Stimulated activated CD8-positive, alpha-beta memory T cell treated with anti-CD3 and anti-CD28 coated beads, Interleukin-7, amount 100 ng/mL, for 1 hour (primary cell): ENCODE measurements around the gene KRI1.
"Not testable (repeated sequence)": the region's sequence is repeated elsewhere in the genome, so short reads cannot be mapped to it uniquely, and the experiment has no call there.

ENCODE experiments used
- DNase-seq, 2 donors: peaks; one replicate each; pipeline ENCODE4 v3.0.0-alpha.2; 2020; ENCODE audit warnings: low read depth in 2 of 2

Gene KRI1

DNA sequence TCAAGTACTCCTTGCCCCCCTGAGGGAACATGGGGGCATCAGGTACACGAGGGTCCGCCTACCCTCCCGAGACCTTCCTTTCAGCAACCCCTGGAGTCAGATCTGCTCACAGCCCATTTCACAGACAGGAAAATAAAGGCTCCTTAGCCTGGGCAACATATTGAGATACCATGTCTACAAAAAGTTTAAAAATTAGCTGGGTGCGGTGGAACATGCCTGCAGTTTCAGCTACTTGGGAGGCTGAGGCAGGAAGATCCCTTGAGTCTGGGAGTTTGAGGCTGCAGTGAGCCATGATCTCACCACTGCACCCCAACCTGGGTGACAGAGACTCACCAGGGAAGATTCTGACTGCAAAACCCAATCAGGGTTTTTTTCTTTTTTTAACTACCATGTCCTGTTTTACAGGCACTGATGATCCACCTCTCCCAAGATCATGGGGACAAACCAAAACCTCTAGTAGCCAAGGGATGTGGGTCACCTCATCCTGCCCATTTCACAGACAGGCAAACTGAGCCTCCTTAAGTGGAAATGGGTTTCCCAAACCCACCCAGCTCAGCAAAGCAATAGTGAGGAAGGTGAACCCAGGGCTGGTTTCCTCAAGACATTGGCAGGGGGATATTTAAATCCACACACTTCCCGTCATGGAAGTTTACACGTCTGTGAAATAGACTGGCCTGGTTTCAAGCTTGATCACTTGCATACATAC is 9.4 kb upstream of the KRI1 start:
- DNase-seq: no peak

- DNase-seq: no peak
Measured at GRCh38 chr19:10574462-10574861, 8.7 kb upstream of the KRI1 start.

DNA sequence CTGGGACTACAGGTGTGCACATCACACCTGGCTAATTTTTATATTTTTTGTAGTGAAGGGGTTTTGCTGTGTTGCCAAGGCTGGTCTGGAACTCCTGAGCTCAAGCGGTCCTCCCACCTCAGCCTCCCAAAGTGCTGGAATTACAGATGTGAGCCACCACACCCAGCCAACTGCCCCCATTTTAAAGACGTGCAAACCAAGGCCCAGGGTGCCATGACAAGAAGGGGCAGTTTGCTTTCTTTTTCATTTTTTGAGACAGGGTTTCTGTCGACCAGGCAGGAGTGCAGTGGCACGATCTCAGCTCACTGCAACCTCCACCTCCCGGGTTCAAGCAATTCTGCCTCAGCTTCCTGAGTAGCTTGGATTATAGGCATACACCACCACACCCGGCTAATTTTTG is 8.0 kb upstream of the KRI1 start:
- DNase-seq: not testable (repeated sequence)

DNA sequence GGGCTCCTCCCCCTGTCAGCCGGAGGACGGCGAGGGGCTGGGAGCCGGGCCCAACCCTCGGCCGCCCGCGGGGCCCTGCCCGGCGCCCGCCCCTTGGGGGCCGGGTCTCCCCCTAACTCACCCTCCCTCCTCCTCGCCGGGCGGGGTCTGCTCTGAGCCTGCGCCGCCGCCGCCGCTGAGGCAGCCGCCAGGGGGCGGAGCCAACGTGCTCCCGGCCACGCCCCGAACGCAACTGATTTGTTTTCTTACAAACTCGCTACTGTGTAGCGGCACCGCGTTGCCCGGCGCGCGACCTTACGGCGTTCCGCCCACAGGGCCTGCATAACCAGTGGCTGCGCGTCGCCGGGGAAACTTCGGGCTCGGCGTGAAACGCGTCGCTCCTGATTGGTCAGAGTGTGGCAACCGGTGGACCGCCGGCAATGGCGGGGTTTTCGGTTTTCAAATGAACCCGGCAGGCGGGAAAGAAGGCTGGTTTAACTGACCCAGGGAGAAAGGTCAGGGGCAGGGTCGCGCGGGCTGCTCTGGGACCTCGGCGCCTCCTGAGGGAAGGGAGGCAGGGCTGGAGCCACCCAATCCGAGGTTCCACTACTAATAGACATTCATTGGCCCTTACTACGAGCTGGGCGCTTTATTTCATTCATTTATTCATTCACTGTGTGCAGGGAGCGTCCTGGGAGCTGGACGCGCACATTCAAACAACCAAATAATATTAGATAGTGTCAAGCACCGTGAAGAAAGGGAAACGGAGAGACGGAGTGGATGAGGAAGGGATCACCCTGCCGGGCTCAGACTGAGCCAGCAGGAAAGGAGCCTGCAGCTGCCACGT is 3.2 kb upstream of the KRI1 start, which contains the start of gene CDKN2D:
Gene CDKN2D, minus strand, starts transcription at position 154 of the 826 bp plus-strand sequence. CDS start 326 bp downstream, outside the sequence.
- DNase-seq: peak; percentile 99

DNA sequence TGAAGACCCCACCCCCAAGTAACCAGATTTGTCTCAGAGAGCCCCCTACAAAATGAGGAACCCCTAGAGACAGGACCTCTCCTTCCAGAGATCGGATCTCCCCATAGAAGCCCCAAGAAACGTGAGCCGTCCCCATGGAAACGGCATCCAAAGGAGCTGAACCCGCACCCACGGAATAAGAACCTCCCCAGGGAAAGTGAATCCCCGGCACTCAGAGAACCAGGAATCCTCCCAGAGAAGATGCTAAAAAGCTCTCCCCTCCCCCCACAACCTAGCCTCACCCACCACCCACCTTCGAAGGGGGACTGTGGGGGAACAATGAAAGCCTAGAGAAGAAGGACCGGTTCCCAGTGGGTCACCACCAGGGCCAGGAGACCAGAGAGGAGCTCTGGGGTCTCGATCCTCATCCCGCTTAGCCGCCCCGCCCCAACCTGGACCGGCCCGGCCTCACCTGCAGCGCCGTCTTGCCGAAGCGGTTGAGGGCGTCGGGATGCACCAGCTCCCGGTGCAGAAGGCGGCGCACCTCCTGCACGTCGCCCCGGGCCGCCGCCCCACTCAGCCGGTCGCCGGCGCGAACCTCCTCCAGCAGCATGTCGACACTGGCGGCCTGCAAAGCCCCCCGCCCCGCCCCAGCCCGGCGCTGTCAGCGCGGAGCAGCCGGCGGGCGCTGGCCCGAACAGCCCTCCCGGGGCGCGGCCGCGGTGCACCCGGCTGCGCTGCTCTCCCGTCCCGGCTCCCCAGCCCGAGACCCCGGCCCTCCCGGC is 2.4 kb upstream of the KRI1 start:
- no peak for DNase-seq

GRCh38 chr19:10567656-10568055 is 1.8 kb upstream of the KRI1 start:
- DNase-seq: no peak

- DNase-seq: peak in 1 of 2 donors; percentile 45
Measured at GRCh38 chr19:10566658-10567410, 1.0 kb upstream of the KRI1 start.

- DNase-seq: no peak
Measured at GRCh38 chr19:10566408-10566657, 523 bp upstream of the KRI1 start.

GRCh38 chr19:10565028-10565566 is 713 bp downstream of the KRI1 start:
- DNase-seq: no peak

DNA sequence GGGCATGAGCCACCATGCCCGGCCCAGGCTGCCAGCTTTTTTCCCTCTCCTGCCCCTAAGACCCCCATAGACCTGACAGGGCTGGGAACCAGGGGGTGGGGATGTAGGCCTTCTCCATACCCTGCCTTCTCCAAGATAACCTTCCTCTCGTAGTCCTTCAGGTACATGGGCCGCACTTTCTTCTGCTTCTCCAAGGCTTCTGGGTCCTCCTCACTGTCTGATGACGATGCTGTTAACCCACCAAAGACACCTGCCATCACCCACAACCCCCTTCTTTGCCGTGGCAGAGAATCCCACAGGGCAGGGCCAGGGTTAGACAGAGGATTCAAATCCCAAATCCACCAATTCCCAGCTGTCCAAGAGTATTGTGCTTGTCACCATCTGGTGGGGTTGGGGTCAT is 3.2 kb downstream of the KRI1 start:
- DNase-seq: no peak

GRCh38 chr19:10560154-10560553 is 5.7 kb downstream of the KRI1 start:
- no peak for DNase-seq

DNA sequence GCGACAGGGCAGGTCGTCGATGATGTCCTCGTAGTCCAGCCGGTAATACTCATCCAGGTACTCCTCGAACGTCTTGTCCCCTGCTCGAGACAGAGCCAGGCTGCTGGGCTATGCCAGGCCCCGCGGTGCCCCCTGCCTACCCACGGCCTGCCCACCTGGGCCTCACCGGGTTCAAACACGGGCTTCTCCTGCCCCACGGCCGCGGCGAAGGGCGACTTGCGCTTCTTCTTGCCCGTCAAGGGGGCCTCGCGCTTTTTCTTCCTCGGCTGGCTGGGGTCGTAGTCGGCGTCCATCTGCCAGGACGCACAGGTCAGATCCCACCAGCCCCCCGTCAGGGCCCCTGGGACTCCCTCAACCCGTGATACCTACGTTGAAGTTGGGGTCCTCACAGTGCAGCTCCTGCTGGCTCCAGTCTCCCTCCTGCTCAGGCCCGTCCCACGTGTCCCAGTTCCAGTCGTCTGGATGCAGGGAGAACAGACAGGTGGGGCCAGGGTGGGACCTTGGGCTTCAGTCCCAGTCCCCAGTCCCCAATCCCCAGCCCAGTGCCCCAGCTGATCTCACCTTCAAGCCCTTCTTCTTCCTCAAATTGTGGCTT is 8.1 kb downstream of the KRI1 start:
- DNase-seq: no peak

DNA sequence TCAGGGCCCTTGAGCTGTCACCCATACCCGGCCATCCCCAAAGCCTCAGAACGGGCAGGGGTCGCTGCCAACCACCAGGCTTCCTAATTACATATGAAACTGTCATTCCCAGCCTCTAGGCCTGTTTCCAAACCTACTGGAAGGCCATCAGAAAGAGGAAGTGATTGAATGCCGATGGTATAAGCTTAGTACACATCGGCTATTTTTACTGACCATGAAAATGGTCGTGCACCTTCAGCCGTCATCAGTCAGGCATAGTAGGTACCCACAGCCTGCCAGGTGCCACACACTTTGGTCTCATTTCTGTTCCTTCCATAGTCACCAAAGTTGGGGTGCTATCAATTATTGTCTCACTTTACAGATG is 10.2 kb downstream of the KRI1 start:
- no peak for DNase-seq

- DNase-seq: no peak
Measured at GRCh38 chr19:10554760-10555609, 10.8 kb downstream of the KRI1 start.

DNA sequence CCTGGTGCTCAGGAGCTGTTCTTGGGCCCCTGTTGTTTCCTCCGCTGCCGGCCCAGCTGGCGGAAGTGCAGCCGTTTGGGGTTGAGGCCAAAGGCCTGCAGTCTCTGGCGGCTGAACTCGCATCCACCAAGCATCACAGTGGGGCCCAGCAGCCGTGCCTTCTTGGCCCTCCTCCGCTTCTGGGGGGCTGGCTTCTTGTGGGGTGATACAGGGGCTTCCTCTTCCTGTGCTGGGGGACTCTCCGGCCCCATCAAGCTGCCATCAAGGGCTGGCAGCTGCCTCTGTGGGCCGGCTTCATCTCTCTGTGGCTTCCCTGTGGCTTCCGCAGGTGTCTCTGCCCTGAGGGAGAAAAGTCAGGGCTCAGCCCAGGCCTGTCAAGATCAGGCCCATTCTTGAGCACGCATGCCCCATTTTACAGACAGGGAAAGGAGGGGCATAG is 11.8 kb downstream of the KRI1 start:
- DNase-seq: peak; percentile 35 to 39

DNA sequence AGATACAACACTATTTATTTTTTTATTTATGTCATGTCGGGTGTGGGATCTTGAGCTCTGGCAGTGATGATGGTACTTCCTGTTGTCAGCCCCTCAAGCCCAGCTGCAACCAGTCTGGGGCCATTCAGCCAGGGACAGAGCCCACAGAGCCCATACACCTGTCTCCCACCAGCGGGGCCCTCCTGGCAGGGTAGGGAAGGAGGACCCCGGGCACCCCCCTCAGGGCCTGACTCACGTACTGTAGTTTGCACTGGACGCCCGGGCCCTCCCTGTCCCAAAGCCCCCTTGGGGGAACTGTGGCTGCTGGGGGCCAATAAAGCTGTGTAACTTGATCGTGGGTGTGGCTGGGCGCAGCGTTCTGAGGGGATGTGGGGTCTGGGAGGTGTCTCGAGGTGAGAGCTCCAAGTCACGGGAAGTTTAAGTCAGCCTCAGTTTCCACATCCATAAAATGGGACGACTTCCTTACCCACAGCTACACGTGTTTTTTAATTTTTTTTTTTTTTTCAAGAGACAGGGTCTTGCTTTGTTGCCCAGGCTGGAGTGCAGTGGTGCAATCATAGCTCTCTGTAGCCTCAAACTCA is 12.6 kb downstream of the KRI1 start:
- no peak for DNase-seq

DNA sequence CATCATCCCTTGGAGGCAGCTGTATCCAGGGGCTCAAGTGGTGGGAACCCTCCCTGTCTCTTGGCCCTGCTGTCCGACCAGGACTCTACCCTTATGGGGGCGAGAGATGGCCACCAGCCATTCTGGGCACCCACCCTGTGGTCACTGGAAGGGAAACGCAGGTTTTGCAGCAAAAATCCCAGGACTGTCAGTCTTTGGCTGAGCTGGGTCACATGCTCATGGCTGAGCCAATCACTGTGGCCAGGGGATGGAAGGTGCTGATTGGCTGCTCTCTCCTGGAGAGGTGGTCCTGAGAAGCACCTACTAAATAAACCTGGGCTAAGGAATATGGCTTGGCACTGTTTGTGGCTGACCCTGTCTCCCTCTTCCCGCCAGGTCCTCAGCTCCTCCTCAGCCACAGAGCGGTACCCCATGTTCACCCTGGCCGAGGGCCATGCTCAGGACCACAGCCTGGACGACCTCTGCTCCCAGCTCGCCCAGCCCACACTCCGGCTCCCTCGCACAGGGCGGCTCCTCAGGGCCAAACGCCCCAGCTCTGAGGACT is 13.2 kb downstream of the KRI1 start:
- DNase-seq: no peak

DNA sequence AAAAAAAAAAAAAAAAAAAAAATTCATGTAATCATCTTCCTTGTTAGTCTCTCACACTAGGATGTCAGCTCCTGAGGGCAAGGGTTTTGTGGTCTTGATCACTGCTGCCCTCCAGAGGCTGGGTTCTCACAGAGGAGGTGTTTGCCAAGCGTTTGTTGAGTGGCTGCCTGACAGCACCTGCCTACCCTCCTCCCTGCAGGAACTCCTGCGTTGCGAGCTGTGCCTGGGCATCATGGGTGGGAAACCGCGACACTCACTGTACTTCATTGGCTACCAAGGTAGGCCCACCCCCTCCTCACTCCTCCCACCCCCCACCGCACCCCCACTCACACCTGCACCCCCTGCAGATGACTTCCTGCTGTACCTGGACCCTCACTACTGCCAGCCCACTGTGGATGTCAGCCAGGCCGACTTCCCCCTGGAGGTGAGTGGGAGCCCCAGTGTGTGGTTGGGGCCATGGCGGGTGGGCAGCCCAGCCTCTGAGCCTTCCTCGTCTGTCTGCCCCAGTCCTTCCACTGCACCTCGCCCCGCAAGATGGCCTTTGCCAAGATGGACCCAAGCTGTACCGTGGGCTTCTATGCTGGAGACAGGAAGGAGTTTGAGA is 14.0 kb downstream of the KRI1 start:
- no peak for DNase-seq

DNA sequence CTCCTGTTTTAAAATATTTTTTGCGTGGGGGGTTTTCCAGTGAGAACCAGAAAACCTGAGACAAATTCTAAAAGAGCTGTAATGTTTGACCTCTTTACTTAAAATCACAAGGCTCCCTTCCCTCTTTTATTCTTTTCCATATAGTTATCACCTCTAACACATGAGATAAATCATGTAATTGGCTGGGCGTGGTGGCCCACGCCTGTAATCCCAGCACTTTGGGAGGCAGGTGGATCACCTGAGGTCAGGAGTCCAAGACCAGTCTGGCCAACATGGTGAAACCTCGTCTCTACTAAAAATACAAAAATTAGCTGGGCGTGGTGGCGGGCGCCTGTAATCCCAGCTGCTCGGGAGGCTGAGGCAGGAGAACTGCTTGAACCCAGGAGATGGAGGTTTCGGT is 14.8 kb downstream of the KRI1 start:
- DNase-seq: not testable (repeated sequence)
